ENCODE results near the gene MTFP1. TPM values are rescaled to one million over a fixed set of nuclear protein-coding genes. Genes with fewer than 3 reads are reported as not detected.
A peak's percentile ranks its signal among the peaks of the same experiment; 100 is the strongest.
"Not testable (repeated sequence)": the region's sequence is repeated elsewhere in the genome, so short reads cannot be mapped to it uniquely, and the experiment has no call there.

The MTFP1 gene
- polyA plus RNA-seq, 3 donors from 2014 or later = 18.7 to 41.3 (median 32.0) TPM

DNA sequence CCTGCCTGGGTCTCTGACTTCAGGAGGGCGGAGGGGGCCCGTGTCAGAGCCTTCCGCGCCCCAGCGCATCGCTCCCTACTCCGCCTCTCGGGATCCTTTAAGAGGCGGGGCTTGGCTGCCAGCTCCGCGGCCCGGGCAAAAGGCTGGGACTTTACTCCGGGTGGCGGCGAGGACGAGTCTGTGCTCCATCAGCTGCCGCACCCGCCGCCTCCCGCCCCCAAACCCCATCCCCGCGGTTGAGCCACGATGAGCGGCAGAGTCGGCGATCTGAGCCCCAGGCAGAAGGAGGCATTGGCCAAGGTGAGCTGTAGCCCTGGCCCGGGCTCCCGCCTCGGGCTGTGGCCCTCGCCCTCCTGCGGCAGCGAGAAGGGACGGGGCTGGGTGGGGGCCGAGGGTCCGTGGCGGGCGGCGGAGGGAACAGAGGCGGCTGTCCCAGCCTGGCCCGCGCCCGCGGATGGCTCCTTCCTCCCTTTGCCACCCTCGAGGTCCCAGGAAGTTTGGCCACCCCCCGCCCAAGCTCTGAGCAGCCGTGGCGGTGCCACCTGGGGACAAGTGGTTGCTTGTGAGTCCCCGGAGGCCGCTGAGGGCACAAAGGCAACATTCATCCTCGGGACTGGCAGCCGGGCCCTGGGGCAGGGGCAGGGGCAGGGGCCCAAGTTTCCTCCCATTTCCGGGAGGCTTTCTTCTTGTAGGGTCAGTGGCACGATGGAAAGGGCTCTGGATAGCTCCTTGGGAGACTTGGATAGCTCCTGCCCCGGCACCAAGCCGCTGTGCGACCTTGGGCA is 28.5 kb upstream of the MTFP1 start, which contains the start of gene SEC14L2:
TSS of gene SEC14L2 (plus strand) at position 148 of the 785 bp plus-strand sequence. CDS start at position 247, 99 bp downstream.
- DNase-seq = peak in 1 of 3 donors; percentile 9
- Mint-ChIP-seq H3K36me3 (no peaks in the 10 kb centered on the region), H3K4me1 (peaks cover 17 to 25% of the 10 kb centered on the region in 2 donors), H3K27ac (no peak within 1 kb of the TSS), H3K9me3 (no peaks in the 10 kb centered on the region), H3K27me3 (ENCODE audit: low read depth in 3 of 3) (peaks cover 9 to 35% (median 16%) of the 10 kb centered on the region in 3 donors), H3K4me3 (peak within 1 kb of the TSS; percentile 38 to 73 (median 51))

DNA sequence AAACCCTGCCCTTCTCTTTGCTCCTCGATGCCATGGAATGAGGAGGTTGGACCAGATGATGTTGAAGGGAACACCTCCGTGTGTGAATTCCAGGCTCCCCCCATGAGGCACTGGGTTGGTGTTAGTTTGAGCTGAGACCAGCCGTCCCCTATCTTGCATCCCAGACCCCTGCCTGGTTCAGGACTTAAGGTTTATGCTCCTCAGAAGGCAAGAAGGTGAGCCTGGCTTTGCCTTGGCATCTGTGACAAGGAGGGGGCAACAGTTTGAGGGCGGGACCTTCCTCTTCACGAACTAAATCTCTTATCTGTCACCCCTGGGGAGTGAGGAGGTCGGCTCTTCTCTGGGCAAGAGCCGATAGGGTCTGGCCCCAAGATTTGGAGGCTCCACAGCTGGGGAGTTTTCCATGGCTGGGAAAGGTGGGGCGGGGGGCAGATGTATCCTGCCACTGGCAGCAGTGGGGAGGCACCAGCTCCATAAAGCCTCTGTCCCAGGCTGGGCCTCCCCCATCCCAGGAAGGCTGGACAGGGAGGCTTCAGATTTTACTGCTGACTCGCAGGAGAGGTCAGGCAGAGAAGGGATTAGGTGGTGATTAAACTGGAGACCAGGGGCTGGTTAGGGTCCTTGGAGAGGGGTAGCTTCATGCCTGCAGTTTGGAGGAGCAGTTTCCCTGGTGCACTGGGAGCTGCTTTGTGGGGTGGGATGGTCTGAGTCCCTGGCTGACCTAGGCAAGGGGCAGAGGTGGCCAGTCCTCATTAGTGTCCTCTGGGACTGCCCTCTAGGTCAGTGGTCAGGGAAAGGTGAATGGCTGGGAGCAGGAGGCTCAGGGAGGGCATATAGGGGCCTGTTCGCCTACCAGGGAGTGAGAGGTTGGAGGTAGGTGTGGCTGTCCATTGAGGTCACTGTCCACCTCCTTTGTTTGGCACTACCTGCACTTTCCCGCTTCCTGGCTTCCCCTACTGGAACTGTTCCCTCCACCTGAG is 27.6 kb upstream of the MTFP1 start:
- Mint-ChIP-seq H3K27me3 (ENCODE audit: low read depth in 3 of 3) (peaks cover 9 to 35% (median 16%) of the 10 kb centered on the region in 3 donors), H3K4me1 (peaks cover 17 to 25% of the 10 kb centered on the region in 2 donors), H3K9me3 (no peaks in the 10 kb centered on the region), H3K4me3 (peak overlapping the region in 3 of 5 donors; percentile 40 to 45 (median 44)), H3K27ac (no peak overlapping the region), H3K36me3 (no peaks in the 10 kb centered on the region)
- no peak for DNase-seq

- Mint-ChIP-seq H3K27ac (no peak overlapping the region), H3K36me3 (no peaks in the 10 kb centered on the region), H3K4me1 (peaks cover 17 to 25% of the 10 kb centered on the region in 2 donors), H3K27me3 (ENCODE audit: low read depth in 3 of 3) (peaks cover 9 to 38% (median 16%) of the 10 kb centered on the region in 3 donors), H3K9me3 (no peaks in the 10 kb centered on the region), H3K4me3 (peak overlapping the region in 1 of 5 donors; percentile 27)
- no peak for DNase-seq
These were observed 26.6 kb upstream of the MTFP1 start for GRCh38 chr22:30398685-30399680.

- Mint-ChIP-seq H3K4me1 (peaks cover 17 to 25% of the 10 kb centered on the region in 2 donors), H3K36me3 (no peaks in the 10 kb centered on the region), H3K27ac (no peak overlapping the region), H3K9me3 (no peaks in the 10 kb centered on the region), H3K27me3 (ENCODE audit: low read depth in 3 of 3) (peaks cover 9 to 36% (median 16%) of the 10 kb centered on the region in 3 donors), H3K4me3 (no peak overlapping the region)
- no peak for DNase-seq
These were observed 25.9 kb upstream of the MTFP1 start for GRCh38 chr22:30399718-30400117.

DNA sequence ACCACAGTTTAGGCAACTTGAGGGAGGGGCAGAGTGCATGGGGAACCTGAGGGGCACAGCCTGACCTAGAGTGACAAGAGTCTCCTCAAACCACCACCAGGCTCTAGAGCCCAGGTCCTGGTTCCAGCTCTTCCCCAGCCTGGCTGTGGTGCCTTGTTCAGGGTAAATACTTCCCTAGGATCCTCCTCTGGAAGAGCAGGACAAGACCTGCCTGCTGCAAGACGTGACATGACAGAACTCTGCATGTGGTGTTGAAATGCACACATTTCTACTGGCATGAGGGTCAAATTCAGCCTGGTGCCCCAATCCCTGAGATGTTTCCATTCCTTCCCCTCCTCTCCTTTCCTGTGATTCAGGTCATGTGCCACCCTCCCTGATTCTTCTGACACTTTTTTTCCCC is 25.4 kb upstream of the MTFP1 start:
- Mint-ChIP-seq H3K9me3 (no peaks in the 10 kb centered on the region), H3K27me3 (ENCODE audit: low read depth in 3 of 3) (peaks cover 9 to 33% (median 16%) of the 10 kb centered on the region in 3 donors), H3K4me3 (no peak overlapping the region), H3K4me1 (peaks cover 17 to 25% of the 10 kb centered on the region in 2 donors), H3K27ac (no peak overlapping the region), H3K36me3 (no peaks in the 10 kb centered on the region)
- no peak for DNase-seq

GRCh38 chr22:30401024-30401423 is 24.5 kb upstream of the MTFP1 start:
- H3K4me1 Mint-ChIP-seq = peaks cover 17 to 20% of the 10 kb centered on the region in 2 donors
- not testable (repeated sequence) for H3K27ac Mint-ChIP-seq, DNase-seq, H3K4me3 Mint-ChIP-seq, H3K36me3 Mint-ChIP-seq, H3K9me3 Mint-ChIP-seq
- H3K27me3 Mint-ChIP-seq (ENCODE audit: low read depth in 3 of 3) = peaks cover 6 to 25% (median 16%) of the 10 kb centered on the region in 3 donors

GRCh38 chr22:30402028-30402765 is 23.4 kb upstream of the MTFP1 start:
- Mint-ChIP-seq H3K27me3 (ENCODE audit: low read depth in 3 of 3) (peaks cover 2 to 18% (median 16%) of the 10 kb centered on the region in 3 donors), H3K4me3 (no peak overlapping the region), H3K4me1 (peaks cover 16% of the 10 kb centered on the region in 2 donors), H3K36me3 (peaks cover 0 to 4% (median 0%) of the 10 kb centered on the region in 3 donors), H3K27ac (no peak overlapping the region), H3K9me3 (no peaks in the 10 kb centered on the region)
- DNase-seq = no peak

GRCh38 chr22:30402766-30403104 is 22.8 kb upstream of the MTFP1 start:
- not testable (repeated sequence) for H3K9me3 Mint-ChIP-seq, H3K36me3 Mint-ChIP-seq, H3K4me3 Mint-ChIP-seq, H3K27ac Mint-ChIP-seq, DNase-seq
- Mint-ChIP-seq H3K4me1 (peaks cover 13 to 14% of the 10 kb centered on the region in 2 donors), H3K27me3 (ENCODE audit: low read depth in 3 of 3) (peaks cover 2 to 18% (median 15%) of the 10 kb centered on the region in 3 donors)

GRCh38 chr22:30404307-30404706 is 21.3 kb upstream of the MTFP1 start:
- Mint-ChIP-seq H3K4me1 (no peaks in the 10 kb centered on the region), H3K4me3 (no peak overlapping the region), H3K36me3 (peaks cover 0 to 4% (median 0%) of the 10 kb centered on the region in 3 donors), H3K9me3 (no peaks in the 10 kb centered on the region), H3K27ac (no peak overlapping the region), H3K27me3 (ENCODE audit: low read depth in 3 of 3) (peaks cover 0 to 10% (median 4%) of the 10 kb centered on the region in 3 donors)
- no peak for DNase-seq

DNA sequence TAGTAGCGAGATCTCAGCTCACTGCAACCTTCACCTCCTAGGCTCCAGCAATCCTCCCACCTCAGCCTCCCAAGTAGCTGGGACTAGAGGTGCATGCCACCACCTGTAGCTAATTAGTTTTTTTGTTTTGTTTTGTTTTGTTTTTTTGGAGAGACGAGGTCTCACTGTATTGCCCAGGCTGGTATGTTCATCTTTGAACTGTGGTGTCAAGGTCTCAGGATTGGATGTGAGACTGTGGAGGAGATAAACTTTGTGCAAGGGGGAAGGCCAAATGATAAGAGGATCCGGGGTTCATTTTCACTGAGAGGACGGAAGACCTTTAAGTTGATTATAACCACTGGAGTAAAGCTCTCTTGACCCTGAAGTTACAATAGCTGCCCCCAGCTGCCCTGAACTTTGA is 19.8 kb upstream of the MTFP1 start:
- Mint-ChIP-seq H3K27ac (peak overlapping the region in 2 of 6 donors; percentile 16 to 48), H3K4me3 (no peak overlapping the region), H3K27me3 (ENCODE audit: low read depth in 3 of 3) (peaks cover 0 to 6% (median 0%) of the 10 kb centered on the region in 3 donors), H3K4me1 (no peaks in the 10 kb centered on the region), H3K36me3 (peaks cover 0 to 4% (median 0%) of the 10 kb centered on the region in 3 donors), H3K9me3 (no peaks in the 10 kb centered on the region)
- no peak for DNase-seq

- Mint-ChIP-seq H3K27ac (peak overlapping the region in 1 of 6 donors; percentile 16), H3K27me3 (ENCODE audit: low read depth in 3 of 3) (peaks cover 0 to 6% (median 0%) of the 10 kb centered on the region in 3 donors), H3K36me3 (peaks cover 0 to 4% (median 0%) of the 10 kb centered on the region in 3 donors), H3K4me3 (no peak overlapping the region), H3K9me3 (no peaks in the 10 kb centered on the region), H3K4me1 (no peaks in the 10 kb centered on the region)
- DNase-seq = no peak
These were observed 19.2 kb upstream of the MTFP1 start for GRCh38 chr22:30406400-30406799.

GRCh38 chr22:30408388-30409102 is 17.0 kb upstream of the MTFP1 start:
- H3K9me3 Mint-ChIP-seq = no peaks in the 10 kb centered on the region
- peaks cover 0 to under 1% (median 0%) of the 10 kb centered on the region in 3 donors for H3K27me3 Mint-ChIP-seq (ENCODE audit: low read depth in 3 of 3)
- DNase-seq = no peak
- H3K4me1 Mint-ChIP-seq = no peaks in the 10 kb centered on the region
- no peak overlapping the region for H3K27ac Mint-ChIP-seq
- no peak overlapping the region for H3K4me3 Mint-ChIP-seq
- peaks cover 0 to 9% (median 4%) of the 10 kb centered on the region in 3 donors for H3K36me3 Mint-ChIP-seq

Measured in immature natural killer cell (primary cell).